K562 (cell line): ENCODE results near the gene SPIRE1. TPM values are rescaled to one million over a fixed set of nuclear protein-coding genes. Genes with fewer than 3 reads are reported as not detected.

Experiments used
- ATAC-seq: fragments of 200-7000 bp; cut with Tn5 transposase; 3 replicates; pipeline ENCODE4 v1.9.1; 2020; ENCODE audit warnings: moderate library complexity
- BruUV-seq: library from RNA; stranded (reverse); fragments of 400-500 nt; replicated peaks from 2 replicates; lab custom pipeline; 2021; lab: Mats Ljungman, UMichigan
- CTCF ChIA-PET: fragments of 300-600 bp; formaldehyde crosslinking; extraction: SDS; loops from one replicate; lab custom pipeline; 2021; ENCODE audit warnings: low intra/inter-chr PET ratio; lab: Yijun Ruan, JAX
- POLR2A ChIA-PET: fragments of 300-600, 350-650 bp; sonication (Branson Sonifier 250); formaldehyde crosslinking; extraction: SDS; loops from one replicate; lab custom pipeline; 2021; ENCODE audit warnings: antibody characterized with exemption, inconsistent platforms; lab: Yijun Ruan, JAX
- DNase-seq, 4 experiments: peaks; one replicate each; pipeline versions ENCODE4 v3.0.0 to v3.0.0-alpha.2; 2011 to 2018; ENCODE audit warnings: low spot score in 3 of 4, mixed read lengths in 3 of 4; ENCODE audit errors: extremely low read depth in 1 of 4
- FAIRE-seq: peaks from 2 replicates; lab custom pipeline; 2011; peaks lifted over from hg19 to GRCh38; lab: Jason Lieb, UNC
- H2AFZ ChIP-seq: 2 replicates; pipeline ENCODE4 v1.6.0; 2011; ENCODE audit warnings: low read depth, low read length, control low read depth, inconsistent platforms
- H3K27ac ChIP-seq: fragments of 200-600 bp; 3 replicates; pipeline ENCODE4 v1.8.0; 2011; ENCODE audit warnings: low read depth, mild to moderate bottlenecking, control low read depth, inconsistent platforms, low read length, moderate library complexity, mixed read lengths; ENCODE audit errors: extremely low read depth
- H3K27me3 ChIP-seq, 2 experiments: fragments of 300-600 bp in 1 of 2; 2 replicates in 1 of 2; 3 replicates in 1 of 2; pipeline versions ENCODE4 v1.6.0 to v1.8.0; 2011; ENCODE audit warnings: inconsistent platforms in 2 of 2, low read length in 2 of 2, mild to moderate bottlenecking in 1 of 2, mixed read lengths in 1 of 2, moderate library complexity in 1 of 2; ENCODE audit not compliant: control insufficient read depth in 2 of 2, insufficient read depth in 2 of 2
- H3K36me3 ChIP-seq: fragments of 300-600 bp; 3 replicates; pipeline ENCODE4 v1.8.0; 2011; ENCODE audit warnings: mild to moderate bottlenecking, low read length, inconsistent platforms; ENCODE audit not compliant: control insufficient read depth, insufficient read depth
- H3K4me1 ChIP-seq, 2 experiments: fragments of 200-600 bp in 1 of 2; replicated peaks in 1 of 2; 2 replicates in 1 of 2; 3 replicates in 1 of 2; pipeline versions ENCODE4 v1.5.1 to v1.8.0; 2011; ENCODE audit warnings: inconsistent platforms in 2 of 2, low read length in 2 of 2, mild to moderate bottlenecking in 1 of 2, mixed read lengths in 1 of 2, moderate library complexity in 1 of 2; ENCODE audit not compliant: control insufficient read depth in 2 of 2, insufficient read depth in 2 of 2
- H3K4me2 ChIP-seq: 2 replicates; pipeline ENCODE4 v1.6.1; 2011; ENCODE audit warnings: low read length, control low read depth, inconsistent platforms, mixed read lengths; ENCODE audit not compliant: insufficient read depth
- H3K4me3 ChIP-seq: fragments of 200-600 bp; sonication (generic), shearing (Covaris generic); 2 replicates; pipeline ENCODE4 v1.5.1; 2016; ENCODE audit warnings: control low read depth, inconsistent platforms
- H3K79me2 ChIP-seq: fragments of 200-600 bp; 3 replicates; pipeline ENCODE4 v1.8.0; 2011; ENCODE audit warnings: low read length, inconsistent platforms; ENCODE audit not compliant: control insufficient read depth, insufficient read depth
- H3K9ac ChIP-seq, 2 experiments: 2 replicates each; pipeline versions ENCODE4 v1.6.0 to v1.6.1; 2011; ENCODE audit warnings: low read depth in 2 of 2, low read length in 2 of 2, control low read depth in 1 of 2, inconsistent platforms in 1 of 2, mild to moderate bottlenecking in 1 of 2, mixed read lengths in 1 of 2; ENCODE audit not compliant: insufficient read depth in 1 of 2
- H3K9me1 ChIP-seq: one replicate; pipeline ENCODE4 v1.6.0; 2011; ENCODE audit warnings: inconsistent platforms, mild to moderate bottlenecking, low read length, moderate library complexity; ENCODE audit not compliant: control insufficient read depth, insufficient read depth
- H3K9me3 ChIP-seq: replicated peaks from 2 replicates; pipeline ENCODE4 v1.5.1; 2011; ENCODE audit warnings: low read depth, low read length, inconsistent platforms; ENCODE audit not compliant: control insufficient read depth, insufficient read depth
- H4K20me1 ChIP-seq: replicated peaks from 2 replicates; pipeline ENCODE4 v1.6.1; 2011; ENCODE audit warnings: low read length, inconsistent platforms, mixed read lengths; ENCODE audit not compliant: control insufficient read depth, insufficient read depth
- ETS2 ChIP-seq: IDR thresholded peaks from 2 replicates; pipeline ENCODE4 v1.6.1; 2016; ENCODE audit warnings: borderline replicate concordance, missing genetic modification characterization, mild to moderate bottlenecking, moderate library complexity, missing compliant biosample characterization; ENCODE audit not compliant: poor library complexity, severe bottlenecking
- HLTF ChIP-seq: fragments of 450-650 bp; IDR thresholded peaks from 2 replicates; pipeline ENCODE4 v1.6.1; 2016
- HOXB6 ChIP-seq: fragments of 250-450 bp; sonication (Bioruptor Pico); IDR thresholded peaks from 2 replicates; pipeline ENCODE4 v1.5.1; 2022; ENCODE audit warnings: mild to moderate bottlenecking, borderline replicate concordance
- KLF16 ChIP-seq: IDR thresholded peaks from 2 replicates; pipeline ENCODE4 v1.6.1; 2016; ENCODE audit warnings: antibody characterized with exemption
- MBD2 ChIP-seq: sonication (generic); IDR thresholded peaks from 2 replicates; pipeline ENCODE4 v1.6.1; 2016; ENCODE audit warnings: low read depth, borderline replicate concordance
- MEF2A ChIP-seq: IDR thresholded peaks from 2 replicates; pipeline ENCODE4 v1.6.1; 2011; ENCODE audit warnings: low read depth, mild to moderate bottlenecking, low read length, moderate library complexity; ENCODE audit not compliant: control insufficient read depth
- NCOR1 ChIP-seq: fragments of 450-650 bp; IDR thresholded peaks from 2 replicates; pipeline ENCODE4 v1.6.1; 2016; ENCODE audit warnings: mild to moderate bottlenecking, moderate library complexity
- NFXL1 ChIP-seq: fragments of 450-650 bp; formaldehyde crosslinking; IDR thresholded peaks from 2 replicates; pipeline ENCODE4 v1.4.0; 2021; ENCODE audit warnings: mild to moderate bottlenecking
- NR4A1 ChIP-seq, 2 experiments: fragments of 250-450 bp in 1 of 2; fragments of 450-650 bp in 1 of 2; sonication (Bioruptor Pico) in 1 of 2; IDR thresholded peaks; 2 replicates each; pipeline versions ENCODE4 v1.4.0 to v1.6.1; 2016 to 2020; ENCODE audit warnings: mild to moderate bottlenecking in 2 of 2, missing compliant biosample characterization in 1 of 2, missing genetic modification characterization in 1 of 2, moderate library complexity in 1 of 2
- SIN3A ChIP-seq, 2 experiments: fragments of 150-350 bp in 1 of 2; IDR thresholded peaks; 2 replicates each; pipeline ENCODE4 v1.6.1; 2011 to 2016; ENCODE audit warnings: borderline replicate concordance in 2 of 2, low read depth in 2 of 2, low read length in 2 of 2, mild to moderate bottlenecking in 2 of 2, moderate library complexity in 2 of 2; ENCODE audit not compliant: control insufficient read depth in 1 of 2
- SIRT6 ChIP-seq: IDR thresholded peaks from one replicate; pipeline ENCODE4 v1.6.1; 2012; ENCODE audit warnings: low read depth, mild to moderate bottlenecking, control low read depth, inconsistent platforms, low read length, moderate library complexity
- SMARCE1 ChIP-seq: fragments of 450-650 bp; IDR thresholded peaks from 2 replicates; pipeline ENCODE4 v1.7.1; 2016; ENCODE audit warnings: mild to moderate bottlenecking
- SRSF7 ChIP-seq: fragments of 200-400 bp; formaldehyde crosslinking; optimal IDR thresholded peaks from 2 replicates; pipeline ENCODE3; 2017; ENCODE audit warnings: mild to moderate bottlenecking, low read depth, low read length
- TAF7 ChIP-seq: fragments of 450-650 bp; IDR thresholded peaks from 2 replicates; pipeline ENCODE4 v1.6.1; 2016; ENCODE audit warnings: missing genetic modification characterization, missing compliant biosample characterization
- TCFL5 ChIP-seq: fragments of 250-450 bp; sonication (Bioruptor Pico); conservative IDR thresholded peaks from 2 replicates; pipeline ENCODE4 v1.6.1; 2021; ENCODE audit warnings: mild to moderate bottlenecking, moderate library complexity, matching md5 sums
- ZC3H4 ChIP-seq: sonication (generic); formaldehyde crosslinking; IDR thresholded peaks from 2 replicates; pipeline ENCODE4 v1.9.0; 2021; ENCODE audit warnings: missing genetic modification reagents, borderline replicate concordance
- ZNF431 ChIP-seq: sonication (generic); formaldehyde crosslinking; IDR thresholded peaks from 2 replicates; pipeline ENCODE4 v1.8.0; 2022; ENCODE audit warnings: mild to moderate bottlenecking, missing genetic modification reagents
- ZNF584 ChIP-seq: fragments of 200-800 bp; sonication (Bioruptor generic); IDR thresholded peaks from 2 replicates; pipeline ENCODE4 v1.6.1; 2016; ENCODE audit warnings: low read depth, mild to moderate bottlenecking, missing genetic modification characterization, missing compliant biosample characterization
- WGBS: fragments of 100-300 bp; shearing (Covaris generic); methylation state at CpG from one replicate; pipeline ENCODE4 v1.1.6; 2016; ENCODE audit warnings: low coverage, mixed read lengths; ENCODE audit not compliant: insufficient coverage; ENCODE audit errors: missing lambda C conversion rate; 5-methylcytosine and 5-hydroxymethylcytosine counted together
- in situ Hi-C: fragments of 300-500 bp; cut with MboI; formaldehyde crosslinking; loops from 4 replicates; pipeline ENCODE4 v1.15.0; 2018; ENCODE audit warnings: inconsistent platforms, mixed read lengths
- intact Hi-C: fragments of 100-400 bp; cut with micrococcal nuclease; formaldehyde crosslinking; loops from 2 replicates; pipeline ENCODE4 v1.14.2; 2022
- polyA plus RNA-seq, 8 experiments: library from polyadenylated mRNA; depleted of rRNA in 4 of 8; stranded (reverse) in 5 of 8; unstranded in 3 of 8; fragments of >200 nt; fragmentation: Nextera tagmentation in 2 of 8; fragmentation: Illumina TruSeq in 1 of 8; extraction: Ambion mirVana in 2 of 8; extraction: Trizol in 1 of 8; gene quantifications; 2 replicates each; pipeline versions ENCODE4 v1.2.1 to v1.2.3, GENCODE V29; 2011 to 2014; ENCODE audit warnings: inconsistent platforms in 1 of 8, missing spikeins in 1 of 8
- total RNA-seq, 7 experiments: library from RNA; depleted of rRNA in 6 of 7; stranded (reverse); fragments of >200 nt in 6 of 7; fragmentation: Illumina TruSeq in 2 of 7; extraction: Trizol in 2 of 7; gene quantifications; 2 replicates each; pipeline versions ENCODE4 v1.2.1 to v1.2.3, GENCODE V29; 2011 to 2021; ENCODE audit warnings: low replicate concordance in 1 of 7

SPIRE1 gene
- total and polyA plus RNA-seq, 9 of the 15 experiments (the other 6 are each of a cell fraction or from before 2014, with no cell fraction given), result 2.9 to 14.0 (median 10.2) TPM

GRCh38 chr18:12428923-12429322 lies 229.0 kb downstream of the SPIRE1 start:
- POLR2A ChIA-PET, result interaction anchor here (0.6 to 1.4 kb wide), 4 partner anchors 11 to 505 kb away, joined by 3 to 6 read pairs (median 4); no protein-coding TSS in a partner anchor
- Histone ChIP-seq H3K27me3 (no peaks in the 10 kb centered on the region), H4K20me1 (no peaks in the 10 kb centered on the region), H3K9me3 (no peaks in the 10 kb centered on the region; the same call in 1 of the 2 replicates), H3K9me1 (no peaks in the 10 kb centered on the region), H3K27ac (no peak overlapping the region), H3K4me3 (no peak overlapping the region), H3K36me3 (peaks cover 15% of the 10 kb centered on the region; the same call in 2 of the 3 replicates), H2AFZ (no peak overlapping the region), H3K4me1 (peaks cover 0 to 6% of the 10 kb centered on the region in 2 experiments; a peak in 1 of 5 replicates), H3K4me2 (no peak overlapping the region), H3K79me2 (no peaks in the 10 kb centered on the region), H3K9ac (no peak overlapping the region)
- WGBS, result 77% methylated on average over 12 of the region's 12 CpGs
- CTCF ChIA-PET, result no interaction called here
- FAIRE-seq, result no peak
- intact Hi-C loops (no loop called here), in situ Hi-C loops (no loop called here)
- no peak for DNase-seq
- TF ChIP-seq TAF7 (tag) (no peak), TCFL5 (CRISPR knock-in tag) (no peak), HLTF (no peak), NFXL1 (CRISPR knock-in tag) (no peak), ZC3H4 (CRISPR knock-in tag) (no peak), SIRT6 (no peak), ZNF431 (CRISPR knock-in tag) (no peak), ETS2 (tag) (no peak), ZNF584 (CRISPR knock-in tag) (no peak), SIN3A (IDR thresholded peaks at IDR 0.05; ENCODE audit: borderline replicate concordance in 2 of 2, control insufficient read depth in 1 of 2, low read depth in 2 of 2, low read length in 2 of 2) (no peak), SRSF7 (no peak), KLF16 (no peak), HOXB6 (no peak), MEF2A (no peak), NCOR1 (no peak), NR4A1 (CRISPR knock-in tag; IDR thresholded peaks at IDR 0.05) (no peak), NR4A1 (tag; IDR thresholded peaks at IDR 0.05) (no peak), SMARCE1 (no peak), MBD2 (no peak)
- no TSS peak for BruUV-seq
- no peak for ATAC-seq
